Right atrium auricular region (tissue), 2 donors: ENCODE results near the gene SPCS1. TPM values are rescaled to one million over a fixed set of nuclear protein-coding genes. Genes with fewer than 3 reads are reported as not detected.

Source experiments
- DNase-seq: peaks from one replicate; pipeline ENCODE4 v3.0.0-alpha.2; 2019; ENCODE audit warnings: low spot score
- H3K27ac ChIP-seq, 2 donors: fragments of 200-600 bp; sonication (generic); 1 replicate in 1 of 2; 2 replicates in 1 of 2; pipeline ENCODE4 v1.5.1; 2016 to 2019
- H3K27me3 ChIP-seq, 2 donors: fragments of 200-600 bp; sonication (generic); one replicate each; pipeline versions ENCODE4 v1.5.1 to v1.6.0; 2017 to 2019
- H3K36me3 ChIP-seq: fragments of 200-600 bp; sonication (generic); one replicate; pipeline ENCODE4 v1.5.1; 2016
- H3K4me1 ChIP-seq, 2 donors: fragments of 200-600 bp; sonication (generic); one replicate each; pipeline versions ENCODE4 v1.5.1 to v1.6.0; 2017 to 2019
- H3K4me3 ChIP-seq, 2 donors: fragments of 200-600 bp; sonication (generic); 1 replicate in 1 of 2; 2 replicates in 1 of 2; pipeline ENCODE4 v1.5.1; 2017 to 2019; ENCODE audit warnings: mild to moderate bottlenecking in 1 of 2, moderate library complexity in 1 of 2
- H3K9me3 ChIP-seq, 2 donors: fragments of 200-600 bp; sonication (generic); one replicate each; pipeline ENCODE4 v1.5.1; 2019
- CTCF ChIP-seq, 2 donors: fragments of 200-600 bp; sonication (generic); IDR thresholded peaks; one replicate each; pipeline ENCODE4 v1.5.1; 2019; ENCODE audit warnings: antibody characterized with exemption in 2 of 2
- total RNA-seq, 2 donors: library from RNA; depleted of rRNA; stranded (reverse); fragments of >200 nt; gene quantifications; one replicate each; pipeline ENCODE4 v1.1.0, GENCODE V29; 2016

SPCS1 gene
- total RNA-seq, 2 donors from 2014 or later, result 138 to 328 TPM

GRCh38 chr3:52689151-52689550 is 16.8 kb upstream of the SPCS1 start:
- Histone ChIP-seq H3K4me3 (no peak overlapping the region), H3K9me3 (no peaks in the 10 kb centered on the region), H3K27ac (no peak overlapping the region), H3K4me1 (peaks cover 0 to 18% of the 10 kb centered on the region in 2 donors), H3K27me3 (no peaks in the 10 kb centered on the region), H3K36me3 (peaks cover 74% of the 10 kb centered on the region)
- no peak for DNase-seq
- no peak for TF ChIP-seq CTCF (IDR thresholded peaks at IDR 0.05)

- no peaks in the 10 kb centered on the region for H3K27me3 ChIP-seq
- H3K9me3 ChIP-seq, result no peaks in the 10 kb centered on the region
- no peak overlapping the region for H3K4me3 ChIP-seq
- no peak for DNase-seq
- peaks cover 0 to 10% of the 10 kb centered on the region in 2 donors for H3K4me1 ChIP-seq
- H3K36me3 ChIP-seq, result peaks cover 86% of the 10 kb centered on the region
- H3K27ac ChIP-seq, result no peak overlapping the region
- TF ChIP-seq CTCF (IDR thresholded peaks at IDR 0.05), result no peak
Observed at GRCh38 chr3:52690560-52690959, 15.3 kb upstream of the SPCS1 start.

GRCh38 chr3:52693071-52693470 is 12.8 kb upstream of the SPCS1 start:
- H3K4me1 ChIP-seq, result no peaks in the 10 kb centered on the region
- H3K9me3 ChIP-seq, result no peaks in the 10 kb centered on the region
- DNase-seq, result no peak
- no peak for TF ChIP-seq CTCF (IDR thresholded peaks at IDR 0.05)
- no peak overlapping the region for H3K4me3 ChIP-seq
- peaks cover 97% of the 10 kb centered on the region for H3K36me3 ChIP-seq
- no peaks in the 10 kb centered on the region for H3K27me3 ChIP-seq
- no peak overlapping the region for H3K27ac ChIP-seq

- H3K27me3 ChIP-seq, result no peaks in the 10 kb centered on the region
- no peak overlapping the region for H3K27ac ChIP-seq
- H3K4me3 ChIP-seq, result no peak overlapping the region
- H3K36me3 ChIP-seq, result peaks cover 82% of the 10 kb centered on the region
- no peaks in the 10 kb centered on the region for H3K4me1 ChIP-seq
- DNase-seq, result no peak
- TF ChIP-seq CTCF (IDR thresholded peaks at IDR 0.05), result no peak
- no peaks in the 10 kb centered on the region for H3K9me3 ChIP-seq
Observed at GRCh38 chr3:52694528-52695189, 11.2 kb upstream of the SPCS1 start.

- no peak for TF ChIP-seq CTCF (IDR thresholded peaks at IDR 0.05)
- DNase-seq, result no peak
- Histone ChIP-seq H3K9me3 (no peaks in the 10 kb centered on the region), H3K27me3 (no peaks in the 10 kb centered on the region), H3K4me1 (no peaks in the 10 kb centered on the region), H3K36me3 (peaks cover 68% of the 10 kb centered on the region), H3K27ac (no peak overlapping the region), H3K4me3 (no peak overlapping the region)
Observed at GRCh38 chr3:52695798-52696671, 9.9 kb upstream of the SPCS1 start.
